Ascending aorta (tissue), 2 donors: ENCODE results near the gene TCF20. TPM values are rescaled to one million over a fixed set of nuclear protein-coding genes. Genes with fewer than 3 reads are reported as not detected.

Source experiments
- DNase-seq, 2 donors: peaks; one replicate each; pipeline ENCODE4 v3.0.0-alpha.2; 2019; ENCODE audit warnings: low spot score in 2 of 2
- H3K27ac ChIP-seq, 2 donors: fragments of 200-600 bp; sonication (generic); one replicate each; pipeline ENCODE4 v1.5.1; 2016 to 2017; ENCODE audit warnings: mild to moderate bottlenecking in 1 of 2
- H3K27me3 ChIP-seq: fragments of 200-600 bp; sonication (generic); one replicate; pipeline ENCODE4 v1.5.1; 2017
- H3K36me3 ChIP-seq, 2 donors: fragments of 200-600 bp; sonication (generic); one replicate each; pipeline ENCODE4 v1.5.1; 2016
- H3K4me1 ChIP-seq, 2 donors: fragments of 200-600 bp; sonication (generic); one replicate each; pipeline ENCODE4 v1.5.1; 2016 to 2017; ENCODE audit warnings: mild to moderate bottlenecking in 1 of 2
- H3K4me3 ChIP-seq, 2 donors: fragments of 200-600 bp; sonication (generic); one replicate each; pipeline ENCODE4 v1.5.1; 2016 to 2017; ENCODE audit warnings: mild to moderate bottlenecking in 1 of 2
- H3K9me3 ChIP-seq, 2 donors: fragments of 200-600 bp; sonication (generic); one replicate each; pipeline ENCODE4 v1.5.1; 2016
- CTCF ChIP-seq, 3 experiments: fragments of 200-600 bp in 2 of 3; fragments of 450-650 bp in 1 of 3; sonication (generic) in 2 of 3; IDR thresholded peaks; one replicate each; pipeline ENCODE4 v1.5.1; 2016 to 2019; ENCODE audit warnings: antibody characterized with exemption in 3 of 3, mild to moderate bottlenecking in 1 of 3, moderate library complexity in 1 of 3
- intact Hi-C: fragments of 100-400 bp; cut with DNase I; formaldehyde crosslinking; loops from one replicate; pipeline ENCODE4 v1.15.1; 2023
- total RNA-seq: library from RNA; depleted of rRNA; stranded (reverse); fragments of >200 nt; gene quantifications from one replicate; pipeline ENCODE4 v1.1.0, GENCODE V29; 2016

TCF20 gene
- total RNA-seq, 1 donor from 2014 or later, result 11.9 TPM

DNA sequence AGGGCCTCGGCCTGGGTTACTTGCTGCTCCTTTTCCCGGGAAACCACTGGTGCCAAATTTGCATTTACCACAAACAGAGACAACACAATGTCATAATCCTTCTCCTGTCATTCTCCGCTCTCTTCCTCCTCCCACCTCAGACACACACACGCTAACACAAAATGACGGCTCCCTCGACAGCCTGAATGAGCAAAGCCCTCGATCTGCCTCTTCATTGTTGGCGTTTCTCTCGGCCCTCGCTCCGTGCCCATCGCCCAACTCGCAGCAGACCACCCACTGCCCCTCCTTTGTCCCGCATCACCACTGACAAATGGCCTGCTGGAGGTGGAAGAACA lies 12.5 kb upstream of the TCF20 start:
- no peak for DNase-seq
- Histone ChIP-seq H3K36me3 (no peaks in the 10 kb centered on the region), H3K9me3 (no peaks in the 10 kb centered on the region), H3K4me3 (peak overlapping the region; percentile 49 to 63), H3K27me3 (peaks cover 6% of the 10 kb centered on the region), H3K27ac (no peak overlapping the region), H3K4me1 (peaks cover 3 to 13% of the 10 kb centered on the region in 2 donors)
- intact Hi-C loops, result no loop called here
- TF ChIP-seq CTCF (IDR thresholded peaks at IDR 0.05), result no peak

GRCh38 chr22:42282252-42282942 lies 11.9 kb upstream of the TCF20 start:
- peaks cover 6% of the 10 kb centered on the region for H3K27me3 ChIP-seq
- H3K4me1 ChIP-seq, result peaks cover 3 to 13% of the 10 kb centered on the region in 2 donors
- no peak overlapping the region for H3K27ac ChIP-seq
- TF ChIP-seq CTCF (IDR thresholded peaks at IDR 0.05), result no peak
- no peaks in the 10 kb centered on the region for H3K9me3 ChIP-seq
- intact Hi-C loops, result no loop called here
- peak overlapping the region in 1 of 2 donors; percentile 63 for H3K4me3 ChIP-seq
- H3K36me3 ChIP-seq, result no peaks in the 10 kb centered on the region
- DNase-seq, result no peak

- intact Hi-C loops, result no loop called here
- Histone ChIP-seq H3K9me3 (no peaks in the 10 kb centered on the region), H3K27ac (no peak overlapping the region), H3K27me3 (peaks cover 6% of the 10 kb centered on the region), H3K4me3 (no peak overlapping the region), H3K4me1 (peaks cover 3 to 13% of the 10 kb centered on the region in 2 donors), H3K36me3 (no peaks in the 10 kb centered on the region)
- no peak for TF ChIP-seq CTCF (IDR thresholded peaks at IDR 0.05)
- DNase-seq, result peak in 1 of 2 donors; percentile 4
These were observed 11.3 kb upstream of the TCF20 start for GRCh38 chr22:42281706-42282251.

GRCh38 chr22:42281284-42281683 lies 10.8 kb upstream of the TCF20 start:
- Histone ChIP-seq H3K27me3 (peaks cover 6% of the 10 kb centered on the region), H3K4me1 (peaks cover 3 to 13% of the 10 kb centered on the region in 2 donors), H3K9me3 (no peaks in the 10 kb centered on the region), H3K27ac (no peak overlapping the region), H3K36me3 (no peaks in the 10 kb centered on the region), H3K4me3 (no peak overlapping the region)
- intact Hi-C loops, result no loop called here
- no peak for DNase-seq
- TF ChIP-seq CTCF (IDR thresholded peaks at IDR 0.05), result no peak

- H3K4me1 ChIP-seq, result peaks cover 3 to 13% of the 10 kb centered on the region in 2 donors
- H3K9me3 ChIP-seq, result no peaks in the 10 kb centered on the region
- no peak for DNase-seq
- H3K27me3 ChIP-seq, result peaks cover 6% of the 10 kb centered on the region
- H3K4me3 ChIP-seq, result no peak overlapping the region
- no peaks in the 10 kb centered on the region for H3K36me3 ChIP-seq
- no peak for TF ChIP-seq CTCF (IDR thresholded peaks at IDR 0.05)
- no peak overlapping the region for H3K27ac ChIP-seq
- intact Hi-C loops, result no loop called here
These were observed 10.4 kb upstream of the TCF20 start for GRCh38 chr22:42280836-42281235.
